Measurements from ENCODE around the gene BPGM. TPM values are rescaled to one million over a fixed set of nuclear protein-coding genes. Genes with fewer than 3 reads are reported as not detected.

Gene BPGM
- total RNA-seq, 1 donor from 2014 or later: 5.9 TPM

DNA sequence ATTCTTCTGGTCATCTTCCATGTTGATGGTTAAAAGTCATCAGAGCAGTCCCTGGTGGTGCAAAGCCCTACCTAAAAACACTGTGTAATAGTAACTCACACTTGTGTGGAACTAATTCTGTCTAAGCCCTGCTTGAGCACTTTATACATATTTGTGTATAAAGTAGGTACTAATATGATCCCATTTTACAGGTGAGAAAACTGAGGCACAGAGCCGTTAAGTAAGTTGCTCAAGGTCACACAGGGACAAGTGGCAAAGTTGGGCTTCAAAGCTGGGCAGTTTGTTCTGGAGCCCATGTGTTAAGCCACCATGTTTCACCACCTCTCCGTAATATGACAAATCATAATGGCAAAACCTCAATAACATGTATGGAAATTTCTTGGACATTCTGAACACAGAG lies 48.1 kb downstream of the BPGM start:
- ATAC-seq: no peak

DNA sequence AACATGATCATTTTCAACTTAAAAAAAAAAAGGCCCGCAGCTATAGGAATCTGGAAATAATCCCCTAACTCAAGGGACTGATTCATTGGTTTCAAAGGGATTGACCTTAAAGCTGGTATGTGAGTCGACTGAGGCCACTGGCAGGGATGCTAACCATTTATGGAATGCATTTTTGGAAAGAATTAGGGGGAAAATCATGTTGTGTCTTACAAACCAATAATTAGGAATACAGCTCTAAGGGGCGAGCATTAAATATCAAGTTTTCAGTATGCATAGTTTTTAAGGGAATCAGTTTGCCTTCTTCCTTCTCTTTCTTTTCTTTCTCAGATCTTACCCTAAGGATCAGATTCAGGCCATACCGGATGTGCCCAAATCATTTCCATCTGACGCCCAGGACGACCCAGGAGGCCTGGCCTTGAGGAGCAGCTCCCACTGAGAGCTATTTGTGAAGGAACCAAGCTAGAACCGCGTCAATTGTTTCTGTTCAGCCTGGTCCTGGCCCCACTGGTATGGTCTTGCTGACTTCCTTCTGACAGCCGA lies 48.7 kb downstream of the BPGM start:
- ATAC-seq (no peak), DNase-seq (ENCODE audit: low spot score) (no peak)

More for the DNA sequence above, 48.1 kb downstream of the BPGM start:
- no peak for DNase-seq (ENCODE audit: low spot score)

DNA sequence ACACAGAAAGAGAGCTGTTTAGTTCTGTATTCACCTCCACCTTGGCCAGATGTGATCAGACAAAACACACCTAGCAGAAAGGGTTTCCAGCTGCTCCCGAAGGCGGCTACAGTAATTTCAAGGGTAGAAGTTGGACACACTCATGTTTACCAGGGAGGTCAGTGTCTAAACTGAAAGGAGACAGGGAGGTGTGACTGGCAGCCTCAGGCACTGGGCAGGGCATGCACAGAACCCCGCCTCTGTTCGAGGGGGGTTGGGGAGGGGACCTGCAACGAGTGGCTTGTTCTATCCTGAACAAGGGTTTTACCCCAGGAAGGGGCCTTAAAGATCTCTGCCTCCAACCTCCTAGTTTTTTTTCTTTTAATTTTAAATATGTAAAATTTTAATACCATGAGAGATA lies 49.6 kb downstream of the BPGM start:
- ATAC-seq: peak; percentile 93
- DNase-seq (ENCODE audit: low spot score): no peak

DNA sequence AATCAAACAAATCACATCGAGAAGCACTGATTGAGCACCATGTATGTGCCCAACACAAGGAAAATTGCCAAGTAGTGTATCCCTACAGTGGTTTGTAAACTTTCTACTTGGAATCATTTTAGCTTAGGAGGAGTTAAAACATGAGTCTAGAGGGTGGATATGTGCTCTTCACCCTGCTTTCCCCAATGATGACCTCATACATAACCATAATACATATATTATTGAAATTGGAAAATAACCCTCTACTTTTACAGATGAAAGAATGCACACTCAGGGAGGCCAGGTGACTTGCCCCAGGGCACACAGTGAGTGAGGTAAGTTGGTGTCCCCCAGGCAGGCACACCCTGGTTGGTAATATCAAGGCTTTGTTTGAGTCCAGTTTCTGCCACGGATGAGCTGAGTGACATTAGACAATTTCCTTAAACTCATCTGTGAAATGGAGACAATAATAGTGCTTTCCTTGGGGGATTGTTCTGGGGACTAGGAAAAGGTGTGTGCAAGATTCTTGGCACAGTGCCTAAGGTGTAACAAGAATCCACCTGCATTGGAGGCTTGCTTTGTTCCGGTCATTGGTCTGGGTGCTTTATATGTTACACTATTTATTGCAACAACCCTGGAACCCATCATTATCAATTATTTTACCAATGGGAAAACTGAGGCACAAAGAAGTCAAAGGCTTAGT lies 50.7 kb downstream of the BPGM start:
- ATAC-seq (no peak), DNase-seq (ENCODE audit: low spot score) (no peak)

DNA sequence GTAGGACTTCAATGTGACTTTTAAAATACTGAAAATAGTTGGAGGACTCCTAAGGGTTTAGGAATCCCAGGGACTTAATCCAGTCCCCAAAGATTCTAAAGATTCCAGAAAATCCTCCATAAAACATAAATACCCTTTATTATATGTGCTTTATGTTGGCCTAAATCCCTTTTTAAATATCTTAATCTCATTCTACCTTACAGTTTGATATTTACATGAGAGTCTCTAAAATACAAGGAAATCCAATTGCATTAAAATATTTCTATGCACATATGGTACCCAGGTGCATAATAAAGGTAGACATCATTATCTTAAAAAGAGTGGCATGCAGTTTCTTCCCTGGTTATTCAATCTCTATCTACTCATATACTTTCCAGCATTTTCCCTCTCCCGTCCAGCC lies 51.8 kb downstream of the BPGM start:
- ATAC-seq (no peak), DNase-seq (ENCODE audit: low spot score) (no peak)

DNA sequence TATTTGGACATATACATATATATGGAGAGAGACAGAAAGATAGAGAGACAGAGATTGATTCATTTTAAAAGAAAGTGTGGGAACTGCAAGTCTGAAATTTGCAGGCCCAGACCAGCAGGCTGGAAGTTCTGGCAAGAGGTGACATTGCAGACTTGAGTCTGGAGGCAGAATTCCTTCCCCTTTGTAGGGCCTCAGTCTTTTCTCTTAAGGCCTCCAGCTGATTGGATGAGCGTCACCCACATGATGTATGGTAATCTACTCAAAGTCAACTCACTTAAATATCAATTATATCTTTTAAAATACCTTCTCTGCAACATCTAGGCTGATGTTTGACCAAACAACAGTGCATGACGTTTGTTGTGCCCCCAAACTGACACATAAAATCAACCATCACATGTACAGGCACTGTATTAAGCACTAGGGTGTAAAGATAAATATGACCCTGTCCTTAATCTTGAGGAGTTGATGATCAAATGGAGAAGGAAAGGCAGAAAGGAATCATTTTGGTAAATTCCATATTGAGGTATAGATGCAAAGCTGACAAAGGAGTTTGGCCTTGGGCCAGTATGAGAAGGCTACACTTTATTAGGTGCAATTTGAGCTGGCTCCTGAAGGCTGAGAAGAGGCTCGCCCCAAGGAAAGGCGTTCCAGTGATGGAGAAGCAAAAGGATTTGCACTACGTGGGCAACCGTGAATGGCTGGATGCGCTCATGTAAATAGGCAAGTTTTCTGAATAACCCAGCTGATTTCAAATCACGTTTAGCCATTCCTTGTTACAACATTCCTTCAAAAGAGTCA lies 52.6 kb downstream of the BPGM start:
- DNase-seq (ENCODE audit: low spot score) (no peak), ATAC-seq (no peak)

DNA sequence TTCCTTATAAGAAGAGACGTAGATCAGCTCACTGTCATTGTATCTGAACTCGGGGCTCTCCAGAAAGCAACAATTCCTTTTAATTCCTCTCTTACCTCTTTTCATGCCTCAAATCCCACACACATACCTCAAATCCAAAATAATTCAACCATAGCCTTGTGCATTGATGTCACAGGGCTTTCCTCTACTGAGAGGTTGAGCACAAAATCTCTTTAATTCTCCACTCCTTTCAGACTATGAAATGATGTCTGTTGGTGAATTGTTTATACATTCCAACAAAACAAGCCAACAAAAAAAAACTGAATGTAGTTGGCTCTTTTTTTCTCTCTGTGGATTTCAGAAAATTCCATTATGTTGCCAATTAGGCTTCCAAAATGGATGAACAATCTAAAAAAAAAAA lies 53.2 kb downstream of the BPGM start:
- DNase-seq (ENCODE audit: low spot score): no peak
- no peak for ATAC-seq

DNA sequence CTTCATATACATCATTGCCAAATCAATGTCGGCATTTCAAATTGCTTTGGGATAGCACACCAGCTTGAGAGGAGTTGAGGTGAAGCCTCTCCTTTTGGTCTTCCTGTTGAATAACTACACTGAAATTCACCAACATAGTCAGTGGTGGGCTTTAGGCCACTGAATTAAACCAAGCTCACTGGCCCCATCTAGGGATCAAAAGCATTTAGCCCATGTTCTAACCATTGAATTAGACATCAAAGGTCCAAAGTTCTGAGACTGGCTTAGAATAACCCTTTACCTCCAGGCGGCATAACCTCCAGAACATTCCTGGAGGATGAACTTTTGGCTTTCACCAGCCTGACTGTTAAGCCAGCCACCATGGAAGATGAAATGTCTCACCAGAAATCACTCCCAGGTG lies 54.6 kb downstream of the BPGM start:
- ATAC-seq (peak; percentile 59), DNase-seq (ENCODE audit: low spot score) (no peak)

DNA sequence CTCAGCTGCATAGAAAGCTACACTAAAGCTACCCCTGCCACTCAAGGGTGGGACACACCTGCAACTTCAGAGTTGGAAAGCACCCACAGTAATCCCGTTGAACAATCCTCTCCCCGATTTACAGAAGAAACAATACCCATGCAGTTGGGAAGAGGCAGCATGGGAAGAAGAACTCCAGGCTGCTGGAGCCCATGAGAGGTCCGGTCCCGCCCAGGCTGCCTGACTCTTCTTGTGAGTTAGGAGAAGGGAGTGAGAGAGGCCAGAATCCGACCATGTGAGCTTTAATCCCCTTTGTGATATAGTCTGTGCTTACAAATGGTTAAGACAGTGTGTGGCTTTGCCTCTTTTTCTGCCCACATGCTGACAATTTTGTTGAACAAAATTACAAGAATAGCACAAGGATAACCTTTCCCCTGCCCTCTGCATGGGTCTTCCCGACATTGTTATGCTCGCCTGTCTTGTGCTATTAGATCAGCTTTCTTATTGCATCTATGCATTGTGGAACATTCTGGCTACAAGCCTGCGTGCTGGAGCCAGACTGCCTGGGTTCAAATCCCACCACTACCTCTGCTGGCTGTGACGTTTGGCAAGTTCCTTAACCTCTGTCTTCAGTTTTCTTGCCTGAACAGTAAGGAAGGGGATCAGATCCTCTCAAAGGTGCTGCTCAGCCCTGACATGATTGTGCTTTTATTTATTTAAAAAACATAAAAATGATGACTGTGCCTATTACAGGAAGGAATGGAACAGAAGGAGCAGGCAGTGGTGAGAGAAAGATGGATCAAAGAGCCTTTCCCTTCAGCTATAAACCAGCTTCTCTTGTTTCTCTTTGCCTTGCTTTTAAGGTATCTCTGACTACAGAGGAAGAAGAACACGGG lies 56.0 kb downstream of the BPGM start:
- DNase-seq (ENCODE audit: low spot score) (no peak), ATAC-seq (no peak)

DNA sequence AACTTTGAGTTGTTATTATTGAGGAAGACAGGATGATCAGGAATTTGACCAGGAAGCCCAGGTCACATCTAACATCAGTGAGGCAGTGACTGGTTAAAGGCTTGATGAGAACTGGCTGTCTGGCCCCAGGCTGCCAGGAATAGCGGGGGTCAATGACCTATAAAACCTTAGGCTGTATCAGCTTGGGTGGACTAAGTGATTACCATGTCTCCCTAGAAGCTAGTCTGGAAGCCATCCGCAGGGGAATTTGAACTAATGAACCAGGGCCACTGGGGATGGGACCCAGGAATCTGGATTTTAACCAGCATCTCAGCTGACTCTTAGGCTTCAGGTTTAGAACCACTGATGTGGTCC lies 56.6 kb downstream of the BPGM start:
- ATAC-seq (peak; percentile 75), DNase-seq (ENCODE audit: low spot score) (no peak)

DNA sequence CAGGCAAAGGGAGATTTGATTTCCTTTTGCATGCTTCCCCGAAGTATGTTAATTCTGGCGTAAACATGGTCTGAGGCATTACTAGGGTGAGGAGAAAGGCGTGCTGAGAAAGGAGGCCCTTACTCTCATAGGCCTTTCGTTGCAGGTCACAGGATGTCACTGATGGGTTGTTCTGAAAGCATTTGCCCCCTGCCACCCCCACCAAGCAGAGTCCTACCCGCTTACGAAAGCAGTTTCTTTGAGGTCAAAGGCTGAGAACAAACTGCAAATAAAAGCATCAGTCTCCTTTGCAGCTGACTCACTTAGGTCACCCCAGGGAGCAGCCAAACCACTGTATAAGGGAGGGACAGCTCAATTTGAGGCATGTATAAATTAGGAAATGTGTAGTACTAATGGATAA lies 57.1 kb downstream of the BPGM start:
- peak; percentile 75 for ATAC-seq

DNA sequence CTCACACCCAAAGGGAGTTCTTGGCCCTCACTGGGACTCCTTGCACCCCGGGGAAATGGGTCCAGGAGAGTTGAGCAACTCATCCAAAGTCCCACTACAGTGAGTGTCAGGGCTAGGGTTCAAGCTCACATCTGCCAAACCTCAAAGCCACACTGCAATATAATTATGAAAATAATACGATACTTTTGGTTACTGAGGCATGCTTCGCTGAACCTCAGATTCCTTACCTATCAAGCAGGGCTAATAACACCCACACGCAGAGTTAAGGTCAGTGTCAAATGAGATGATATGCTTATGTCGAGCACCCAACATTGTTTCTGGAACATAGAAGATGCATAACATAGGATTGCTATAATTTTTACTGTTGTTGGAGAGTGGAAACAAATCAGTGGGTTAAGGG lies 58.2 kb downstream of the BPGM start:
- DNase-seq (ENCODE audit: low spot score): no peak
- ATAC-seq: no peak

More for the DNA sequence above, 57.1 kb downstream of the BPGM start:
- no peak for DNase-seq (ENCODE audit: low spot score)

DNA sequence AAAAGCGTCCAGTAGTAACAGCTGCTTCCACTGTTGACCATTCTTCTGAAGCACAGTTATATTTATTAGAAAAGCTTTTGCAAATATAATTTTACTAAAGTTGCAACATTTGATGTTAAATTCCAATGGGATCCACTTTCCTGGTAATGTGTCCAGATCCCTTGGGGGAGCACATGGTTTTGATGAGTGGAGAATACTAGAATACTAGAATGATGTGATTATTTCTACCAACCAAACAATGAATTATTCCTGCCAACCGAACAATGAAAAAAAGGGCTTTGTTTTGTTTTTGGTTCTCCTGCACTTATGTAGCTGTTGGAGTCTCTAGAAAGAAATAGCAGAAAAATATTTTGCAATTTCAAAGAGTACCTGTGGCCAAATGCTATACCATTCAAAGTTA lies 59.1 kb downstream of the BPGM start:
- no peak for ATAC-seq
- no peak for DNase-seq (ENCODE audit: low spot score)

DNA sequence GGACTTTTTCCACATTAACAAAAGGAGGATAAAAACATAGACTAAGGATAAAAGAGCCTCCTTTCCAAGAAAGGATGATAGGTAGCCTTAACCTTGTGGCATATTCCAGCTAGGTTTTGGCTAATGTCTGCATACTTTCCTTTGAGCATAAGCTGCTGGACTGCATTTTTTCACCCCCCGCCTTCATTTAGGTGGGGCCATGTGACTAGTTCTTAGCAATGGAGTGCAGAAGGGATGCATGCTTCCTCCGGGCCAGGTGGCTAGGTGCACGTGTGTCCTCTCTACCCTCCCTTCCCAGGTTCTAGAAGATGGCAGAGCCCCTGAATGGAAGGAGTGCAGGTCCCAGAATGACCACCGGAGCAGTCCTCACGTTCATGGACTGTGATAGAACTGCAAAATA lies 59.8 kb downstream of the BPGM start:
- ATAC-seq: no peak
- no peak for DNase-seq (ENCODE audit: low spot score)

DNA sequence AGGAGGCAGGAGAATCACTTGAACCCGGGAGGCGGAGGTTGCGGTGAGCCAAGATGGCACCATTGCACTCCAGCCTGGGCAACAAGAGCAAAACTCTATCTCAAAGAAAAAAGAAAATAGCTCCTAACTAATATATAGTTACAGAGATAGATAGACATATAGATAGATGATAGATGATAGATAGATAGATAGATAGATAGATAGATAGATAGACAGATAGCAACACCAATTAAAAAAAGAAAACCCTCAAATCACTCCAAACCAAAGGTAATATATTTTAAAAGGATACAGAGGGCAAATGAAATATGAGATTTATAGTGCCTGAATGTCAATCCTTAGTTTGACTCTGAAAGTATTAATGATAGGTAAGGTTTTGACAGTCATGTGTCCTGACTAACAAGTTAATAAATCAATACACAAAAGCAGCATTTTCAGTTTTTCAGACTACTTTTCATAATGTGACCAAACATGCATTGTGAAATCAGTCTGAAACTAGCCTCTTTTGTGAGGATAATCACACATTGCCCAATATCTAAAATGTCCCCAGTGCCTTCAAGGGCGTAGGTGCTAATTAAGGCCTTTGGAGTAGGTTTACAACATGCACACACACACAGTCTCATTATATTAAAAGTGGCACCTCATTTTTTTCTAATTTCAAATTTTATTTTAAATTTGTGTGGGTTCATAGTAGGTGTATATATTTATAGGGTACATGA lies 61.2 kb downstream of the BPGM start:
- peak; percentile 16 for ATAC-seq
- no peak for DNase-seq (ENCODE audit: low spot score)

DNA sequence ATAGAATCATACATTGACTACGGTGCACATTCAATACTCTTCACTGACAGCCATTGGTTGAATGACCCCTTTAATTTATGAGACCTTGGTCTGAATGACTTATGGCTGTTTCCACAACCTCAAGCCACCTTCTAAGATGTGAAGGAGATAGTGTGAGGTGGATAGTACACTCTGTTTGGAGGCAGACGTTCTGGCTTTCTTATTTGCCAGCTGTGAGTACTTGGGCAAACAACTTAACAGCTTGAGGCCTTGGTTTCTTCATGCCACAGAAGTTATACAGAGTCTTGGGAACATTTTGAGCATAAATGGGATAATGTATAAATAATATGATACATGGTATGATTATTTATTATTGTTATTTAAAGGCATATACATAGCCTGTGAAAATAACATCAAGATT lies 62.0 kb downstream of the BPGM start:
- DNase-seq (ENCODE audit: low spot score) (no peak), ATAC-seq (no peak)

DNA sequence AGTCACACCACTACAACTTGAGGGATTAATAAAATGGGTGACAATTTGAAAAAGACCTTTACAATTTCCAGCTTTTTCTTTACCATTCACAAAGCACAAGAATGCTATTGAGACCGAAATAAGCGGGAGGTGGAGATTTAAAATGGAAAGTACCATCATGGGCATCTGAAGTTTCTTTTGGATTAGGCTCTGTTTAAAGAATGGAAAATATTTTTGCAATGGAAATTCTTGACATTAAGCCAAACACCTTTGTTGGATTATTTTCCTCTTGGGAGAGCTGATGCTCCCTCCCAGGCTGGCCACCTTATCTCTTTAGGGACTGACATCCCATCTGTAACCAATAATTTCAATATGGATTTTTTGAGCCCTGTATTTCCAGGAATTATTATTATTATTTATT lies 62.5 kb downstream of the BPGM start:
- ATAC-seq (no peak), DNase-seq (ENCODE audit: low spot score) (no peak)

DNA sequence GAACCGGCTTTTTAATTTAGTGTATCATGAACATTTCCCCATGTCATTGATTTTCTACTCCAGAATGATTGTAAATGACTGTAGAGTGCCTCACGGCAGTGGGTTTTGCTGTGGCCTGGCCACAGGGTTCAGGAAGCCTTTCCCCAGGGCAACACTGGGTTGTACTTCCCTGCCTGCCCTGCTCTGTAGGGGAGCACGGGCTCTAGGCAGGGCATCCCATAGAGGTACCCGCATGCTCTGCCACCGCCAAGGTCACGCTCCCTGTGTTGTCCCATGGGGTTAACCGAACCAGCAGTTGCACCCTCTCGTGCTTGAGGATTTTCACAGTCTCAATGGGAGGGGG lies 63.8 kb downstream of the BPGM start:
- DNase-seq (ENCODE audit: low spot score): no peak
- ATAC-seq: no peak

DNA sequence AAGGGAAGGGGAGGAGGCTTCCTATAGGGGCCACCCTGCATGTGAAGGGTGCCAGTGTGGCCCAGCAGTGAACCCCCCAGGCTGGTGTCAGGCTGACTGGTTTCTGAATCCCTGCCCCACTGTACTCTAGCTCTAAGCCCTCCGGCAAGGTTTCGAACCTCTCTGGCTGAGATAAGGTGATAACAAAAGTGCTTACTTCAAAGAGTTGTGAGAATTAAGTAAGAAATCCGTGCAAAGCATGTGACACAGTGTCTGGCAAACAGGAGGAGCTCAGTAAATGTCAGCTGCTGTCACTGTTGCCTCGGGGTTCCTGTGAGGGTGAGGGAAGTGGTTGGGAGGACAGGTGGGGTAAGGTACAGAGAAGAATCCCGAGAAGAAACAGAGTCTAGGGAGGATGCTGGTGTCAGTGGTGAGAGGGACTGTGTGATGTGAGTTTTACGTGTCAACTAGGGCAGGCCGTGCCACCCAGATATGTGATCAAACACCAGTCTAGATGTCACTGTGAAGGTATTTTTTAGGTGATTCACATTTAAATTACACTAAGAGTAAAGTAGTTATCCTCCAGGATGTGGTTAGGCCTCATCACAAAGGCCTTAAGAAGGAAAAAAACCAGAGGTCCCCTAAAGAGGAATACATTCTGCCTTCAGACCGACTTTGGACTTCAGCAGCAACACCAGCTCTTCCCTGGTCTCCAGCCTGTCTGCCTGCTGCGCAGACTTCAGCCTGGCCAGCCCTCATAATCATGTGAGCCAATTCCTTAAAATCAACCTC lies 64.4 kb downstream of the BPGM start:
- DNase-seq (ENCODE audit: low spot score) (no peak), ATAC-seq (peak; percentile 45)

DNA sequence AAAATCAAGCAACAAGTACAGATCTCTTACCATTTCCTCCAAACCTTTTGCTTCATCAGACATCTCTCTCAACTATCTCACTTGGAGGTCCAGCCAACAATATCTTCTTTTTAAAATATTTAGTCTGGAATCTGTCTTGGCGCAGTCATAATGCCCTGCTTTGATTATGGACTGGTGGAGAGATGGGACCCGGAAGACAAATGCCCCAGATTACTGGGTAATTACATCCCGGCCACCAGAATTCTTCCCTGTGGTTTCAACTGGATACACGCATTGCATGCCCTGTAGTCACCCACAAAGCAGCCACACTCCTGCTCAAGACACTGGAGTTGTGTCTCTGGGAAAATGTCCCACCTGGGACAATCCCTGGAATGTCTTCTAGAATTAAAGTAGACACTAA lies 65.5 kb downstream of the BPGM start:
- no peak for ATAC-seq
- no peak for DNase-seq (ENCODE audit: low spot score)

All from left lobe of liver (tissue), 2 donors.